Activated CD8-positive, alpha-beta memory T cell treated with anti-CD3 and anti-CD28 coated beads, Interleukin-2, amount 10 ng/mL, durations not matched to agents 7 days and 5 days (primary cell): Measurements from ENCODE around the gene PCGF3. TPM values are rescaled to one million over a fixed set of nuclear protein-coding genes. Genes with fewer than 3 reads are reported as not detected.
"Not testable (repeated sequence)": the region's sequence is repeated elsewhere in the genome, so short reads cannot be mapped to it uniquely, and the experiment has no call there.

Source experiments
- ATAC-seq: fragments of 150-1000 bp; cut with Tn5 transposase; one replicate; pipeline ENCODE4 v1.10.0; 2021; ENCODE audit warnings: moderate library complexity
- CTCF ChIA-PET: fragments of 350-600 bp; sonication (Branson Sonifier 250); formaldehyde crosslinking; loops from one replicate; lab custom pipeline; 2021; ENCODE audit warnings: antibody characterized with exemption; lab: Charles Lee
- DNase-seq: peaks from one replicate; pipeline ENCODE4 v3.0.0-alpha.2; 2020
- H3K27ac Mint-ChIP-seq: one replicate; pipeline ENCODE4 v1.8.0; 2021; ENCODE audit warnings: mild to moderate bottlenecking, mixed read lengths
- H3K27me3 Mint-ChIP-seq: one replicate; pipeline ENCODE4 v1.8.0; 2021; ENCODE audit warnings: mixed read lengths
- H3K36me3 Mint-ChIP-seq: one replicate; pipeline ENCODE4 v1.8.0; 2021; ENCODE audit warnings: mild to moderate bottlenecking, mixed read lengths
- H3K4me1 Mint-ChIP-seq: one replicate; pipeline ENCODE4 v1.8.0; 2021; ENCODE audit warnings: mixed read lengths
- H3K4me3 Mint-ChIP-seq: one replicate; pipeline ENCODE4 v1.8.0; 2021; ENCODE audit warnings: mild to moderate bottlenecking, moderate library complexity, mixed read lengths
- H3K9me3 Mint-ChIP-seq: one replicate; pipeline ENCODE4 v1.8.0; 2022; ENCODE audit warnings: low read depth, mixed read lengths
- total RNA-seq, 2 experiments: library from RNA; stranded (reverse); gene quantifications; one replicate each; pipeline ENCODE4 v1.2.3, GENCODE V29; 2021

PCGF3 gene
- total RNA-seq, 2 experiments from 2014 or later: 38.9 to 49.0 TPM

- no peak overlapping the region for H3K27ac Mint-ChIP-seq
- peaks cover 18% of the 10 kb centered on the region for H3K27me3 Mint-ChIP-seq
- CTCF ChIA-PET: no interaction called here
- peaks cover 2% of the 10 kb centered on the region for H3K36me3 Mint-ChIP-seq
- no peak for ATAC-seq
- DNase-seq: no peak
- H3K4me3 Mint-ChIP-seq: no peak overlapping the region
- H3K9me3 Mint-ChIP-seq: peaks cover 2% of the 10 kb centered on the region
- peaks cover 4% of the 10 kb centered on the region for H3K4me1 Mint-ChIP-seq
Observed at GRCh38 chr4:804804-805203, 99.2 kb downstream of the PCGF3 start.

DNA sequence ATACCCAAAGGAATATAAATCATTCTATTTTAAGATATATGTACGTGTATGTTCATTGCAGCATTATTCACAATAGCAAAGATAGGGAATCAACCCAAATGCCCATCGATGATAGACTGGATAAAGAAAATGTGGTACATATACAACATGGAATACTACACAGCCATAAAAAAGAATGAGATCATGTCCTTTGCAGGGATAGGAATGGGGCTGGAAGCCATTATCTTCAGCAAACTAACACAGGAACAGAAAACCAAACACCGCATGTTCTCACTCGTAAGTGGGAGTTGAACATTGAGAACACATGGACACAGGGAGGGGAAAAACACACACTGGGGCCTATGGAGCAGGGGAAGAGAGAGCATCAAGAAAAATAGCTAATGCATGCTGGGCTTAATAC is 101.3 kb downstream of the PCGF3 start:
- peaks cover 25% of the 10 kb centered on the region for H3K27me3 Mint-ChIP-seq
- DNase-seq, H3K4me1 Mint-ChIP-seq, H3K27ac Mint-ChIP-seq, CTCF ChIA-PET, H3K36me3 Mint-ChIP-seq, ATAC-seq, H3K9me3 Mint-ChIP-seq, H3K4me3 Mint-ChIP-seq: not testable (repeated sequence)

DNA sequence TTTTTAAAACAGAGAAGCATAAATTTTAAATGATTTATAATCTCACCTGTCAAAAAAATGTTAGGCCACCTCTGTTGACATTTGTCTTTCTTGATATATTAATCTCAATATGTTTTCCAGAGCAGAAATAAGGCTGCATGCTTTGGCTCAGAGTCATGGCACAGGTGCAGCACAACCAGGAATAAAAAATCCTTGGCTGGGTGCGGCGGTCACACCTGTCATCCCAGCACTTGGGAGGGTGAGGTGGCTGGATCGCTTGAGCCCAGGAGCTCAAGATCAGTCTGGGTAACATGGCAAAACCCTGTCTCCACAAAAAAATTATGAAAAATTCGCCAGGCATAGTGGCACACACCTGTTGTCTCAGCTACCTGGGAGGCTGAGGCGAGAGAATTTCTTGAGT is 102.2 kb downstream of the PCGF3 start:
- H3K27ac Mint-ChIP-seq: no peak overlapping the region
- ATAC-seq (no peak), DNase-seq (no peak)
- H3K4me1 Mint-ChIP-seq: no peaks in the 10 kb centered on the region
- H3K36me3 Mint-ChIP-seq: no peaks in the 10 kb centered on the region
- H3K4me3 Mint-ChIP-seq: no peak overlapping the region
- CTCF ChIA-PET: no interaction called here
- H3K27me3 Mint-ChIP-seq: peaks cover 29% of the 10 kb centered on the region
- no peaks in the 10 kb centered on the region for H3K9me3 Mint-ChIP-seq

GRCh38 chr4:808860-809570 is 103.4 kb downstream of the PCGF3 start:
- Mint-ChIP-seq H3K4me3 (no peak overlapping the region), H3K27ac (no peak overlapping the region), H3K9me3 (no peaks in the 10 kb centered on the region), H3K4me1 (no peaks in the 10 kb centered on the region), H3K36me3 (no peaks in the 10 kb centered on the region), H3K27me3 (peaks cover 39% of the 10 kb centered on the region)
- DNase-seq (no peak), ATAC-seq (no peak)
- CTCF ChIA-PET: no interaction called here

DNA sequence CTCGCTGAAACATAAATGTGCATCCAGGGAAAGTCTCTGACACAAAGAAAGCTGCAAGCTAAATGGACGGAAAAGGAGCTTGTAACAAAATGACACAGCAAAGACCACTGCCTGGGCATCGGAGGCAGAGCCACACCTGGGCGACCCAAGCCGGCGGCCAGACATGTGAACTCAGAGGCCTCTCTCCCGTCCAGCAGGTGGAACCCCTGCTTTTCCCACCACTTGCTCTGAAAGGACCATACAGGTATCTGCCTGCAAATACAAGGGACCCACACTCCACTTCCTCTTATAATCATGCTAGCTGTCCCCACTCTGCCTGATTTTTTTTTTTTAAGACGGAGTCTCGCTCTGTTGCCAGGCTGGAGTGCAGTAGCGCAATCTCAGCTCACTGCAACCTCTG is 108.3 kb downstream of the PCGF3 start:
- Mint-ChIP-seq H3K36me3 (no peaks in the 10 kb centered on the region), H3K27ac (no peak overlapping the region), H3K27me3 (peaks cover 47% of the 10 kb centered on the region), H3K4me3 (no peak overlapping the region), H3K9me3 (no peaks in the 10 kb centered on the region), H3K4me1 (no peaks in the 10 kb centered on the region)
- ATAC-seq (no peak), DNase-seq (no peak)
- CTCF ChIA-PET: no interaction called here

GRCh38 chr4:814312-814850 is 108.7 kb downstream of the PCGF3 start:
- Mint-ChIP-seq H3K4me1 (no peaks in the 10 kb centered on the region), H3K36me3 (no peaks in the 10 kb centered on the region), H3K27me3 (peaks cover 47% of the 10 kb centered on the region), H3K9me3 (no peaks in the 10 kb centered on the region), H3K4me3 (no peak overlapping the region), H3K27ac (no peak overlapping the region)
- ATAC-seq (no peak), DNase-seq (no peak)
- CTCF ChIA-PET: no interaction called here

DNA sequence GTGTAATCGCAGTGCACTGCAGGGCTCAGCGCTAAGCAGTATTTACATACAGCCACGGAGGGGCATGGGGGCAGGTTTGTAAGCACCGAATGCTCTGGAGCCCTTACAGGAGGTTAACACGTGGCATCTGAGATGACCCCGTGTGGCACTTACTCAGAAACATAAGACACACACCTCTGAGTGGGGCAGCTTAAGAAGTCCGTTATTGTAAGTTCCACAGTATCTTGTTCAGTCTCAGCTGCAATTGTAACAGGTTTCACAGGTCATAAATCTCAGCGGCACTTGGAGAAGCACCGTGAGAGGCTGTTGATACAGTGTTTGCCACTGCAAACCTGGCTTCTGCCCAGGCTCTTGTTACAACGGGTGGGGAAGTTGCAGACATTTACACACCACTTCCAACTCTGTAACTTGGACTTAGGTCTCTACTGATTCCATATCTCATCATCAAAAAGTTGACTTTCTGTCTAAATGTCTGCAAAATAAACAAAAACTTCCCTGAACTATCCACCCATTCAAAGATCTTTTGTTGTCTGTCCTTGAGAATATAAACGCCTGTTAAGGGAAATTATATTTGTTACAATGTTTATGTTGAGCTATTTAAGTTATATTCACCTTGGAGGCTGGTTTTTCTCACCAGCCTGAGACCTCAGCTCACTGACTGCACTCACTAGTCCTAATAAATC is 110.0 kb downstream of the PCGF3 start:
- H3K4me1 Mint-ChIP-seq: no peaks in the 10 kb centered on the region
- H3K27me3 Mint-ChIP-seq: peaks cover 47% of the 10 kb centered on the region
- DNase-seq: no peak
- no peaks in the 10 kb centered on the region for H3K36me3 Mint-ChIP-seq
- CTCF ChIA-PET: interaction anchor here (0.7 kb wide), 1 partner anchor 152 kb away, joined by 3 read pairs; no protein-coding TSS in a partner anchor
- no peak for ATAC-seq
- H3K27ac Mint-ChIP-seq: no peak overlapping the region
- H3K4me3 Mint-ChIP-seq: no peak overlapping the region
- no peaks in the 10 kb centered on the region for H3K9me3 Mint-ChIP-seq

DNA sequence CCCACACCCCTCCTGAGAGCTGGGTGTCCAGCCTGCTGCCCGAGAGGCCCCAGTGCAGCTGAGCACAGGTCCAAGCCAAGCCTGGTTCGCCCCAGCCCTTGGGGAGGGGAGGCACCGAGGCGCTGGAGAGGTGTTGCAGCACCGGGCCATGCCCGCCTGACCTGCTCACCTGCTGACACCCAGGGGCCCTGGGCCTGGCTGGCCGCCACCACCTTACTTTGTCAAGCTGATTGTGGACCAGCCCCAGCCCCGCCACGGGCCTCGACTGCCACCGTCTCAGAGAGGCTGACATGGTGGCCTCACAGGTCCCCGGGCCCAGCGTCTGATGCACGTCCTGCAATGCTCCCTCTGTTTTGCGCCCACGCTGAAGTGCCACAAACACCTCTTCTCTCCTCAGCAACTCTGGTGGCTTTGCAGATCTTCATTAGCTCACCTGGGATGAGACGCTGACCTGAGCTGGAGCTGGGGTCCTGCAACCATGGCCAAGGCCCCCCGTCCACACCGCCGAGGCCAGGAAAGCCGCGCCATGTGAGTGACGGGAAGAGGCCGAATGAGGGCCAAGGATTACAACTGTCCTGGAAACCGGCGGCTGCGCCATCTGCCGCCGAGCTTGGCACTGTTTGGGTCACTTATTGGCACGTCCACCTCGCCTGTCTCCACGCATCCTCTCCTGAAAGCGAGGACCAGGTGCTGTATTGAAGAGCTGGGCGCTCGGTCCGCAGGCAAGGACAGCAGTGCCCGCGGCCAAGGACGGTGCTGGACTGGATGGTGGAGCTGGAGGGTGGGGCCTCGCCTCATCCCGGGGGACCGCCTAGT is 112.7 kb downstream of the PCGF3 start:
- Mint-ChIP-seq H3K27ac (no peak overlapping the region), H3K36me3 (no peaks in the 10 kb centered on the region), H3K27me3 (peaks cover 53% of the 10 kb centered on the region), H3K4me1 (no peaks in the 10 kb centered on the region), H3K4me3 (no peak overlapping the region), H3K9me3 (no peaks in the 10 kb centered on the region)
- ATAC-seq (no peak), DNase-seq (no peak)
- CTCF ChIA-PET: interaction anchor here (1.5 kb wide), 1 partner anchor 19 kb away, joined by 3 read pairs; no protein-coding TSS in a partner anchor

- CTCF ChIA-PET: interaction anchor here (0.5 to 1.5 kb wide), 2 partner anchors 20 to 215 kb away, joined by 3 read pairs; no protein-coding TSS in a partner anchor
Observed at GRCh38 chr4:819401-820229, 114.0 kb downstream of the PCGF3 start.

More at GRCh38 chr4:819401-820229, 114.0 kb downstream of the PCGF3 start:
- ATAC-seq (no peak), DNase-seq (no peak)
- Mint-ChIP-seq H3K4me1 (no peaks in the 10 kb centered on the region), H3K36me3 (no peaks in the 10 kb centered on the region), H3K9me3 (no peaks in the 10 kb centered on the region), H3K27ac (no peak overlapping the region), H3K27me3 (peaks cover 51% of the 10 kb centered on the region), H3K4me3 (no peak overlapping the region)

Other genes with a start within 250 kb of the PCGF3 start
- gene ZNF721, start 206.7 kb upstream of the PCGF3 start, total RNA-seq: 10 to 100 TPM; 32.9 to 42.3 TPM
- gene PIGG, start 206.6 kb upstream of the PCGF3 start, total RNA-seq: 10 to 100 TPM; 49.7 to 67.5 TPM
- not detected for gene TMEM271, start 129.5 kb upstream of the PCGF3 start, total RNA-seq
- gene PDE6B, start 80.3 kb upstream of the PCGF3 start, total RNA-seq: 10 to 100 TPM; 10.0 to 14.6 TPM
- 100 to 1,000 TPM; 213 to 231 TPM for gene ATP5ME, start 31.6 kb upstream of the PCGF3 start, total RNA-seq
- gene MYL5, start 31.3 kb upstream of the PCGF3 start, total RNA-seq: 10 to 100 TPM; 14.3 to 19.8 TPM
- gene SLC49A3, start 16.7 kb upstream of the PCGF3 start, total RNA-seq: 1 to 10 TPM; 1.1 to 1.5 TPM
- gene CPLX1, start 120.3 kb downstream of the PCGF3 start, total RNA-seq: 1 to 10 TPM in 1 of 2 experiments, under 1 TPM in 1; 0.14 to 1.3 TPM
- 100 to 1,000 TPM; 152 to 176 TPM for gene GAK, start 226.5 kb downstream of the PCGF3 start, total RNA-seq
- gene TMEM175, start 226.6 kb downstream of the PCGF3 start, total RNA-seq: 10 to 100 TPM; 23.4 to 37.2 TPM